ENCODE measurements around the gene LRTM2.

Gene LRTM2

GRCh38 chr12:1833596-1834028 is 13.2 kb downstream of the LRTM2 start:
- H3K27me3 ChIP-seq (ENCODE audit: insufficient read depth, poor library complexity, severe bottlenecking): no peaks in the 10 kb centered on the region

GRCh38 chr12:1834186-1834925 is 14.0 kb downstream of the LRTM2 start:
- Histone ChIP-seq H3K27me3 (ENCODE audit: insufficient read depth, poor library complexity, severe bottlenecking) (no peaks in the 10 kb centered on the region), H3K27ac (replicated peaks) (no peak overlapping the region), H3K4me3 (replicated peaks; ENCODE audit: insufficient read depth, low read length) (no peak overlapping the region)
- no peak for DNase-seq (ENCODE audit: low read depth in 1 of 2, low spot score in 1 of 2)
- TF ChIP-seq POLR2AphosphoS5 (IDR thresholded peaks at IDR 0.05; ENCODE audit: low read depth): no peak
- no peak for TF ChIP-seq CTCF (IDR thresholded peaks at IDR 0.05; ENCODE audit: insufficient read depth, low read length)
- TF ChIP-seq GABPA (IDR thresholded peaks at IDR 0.05; ENCODE audit: low read depth): no peak
- no peak for TF ChIP-seq REST (IDR thresholded peaks at IDR 0.05; ENCODE audit: insufficient replicate concordance, low read depth)
- TF ChIP-seq SPI1 (IDR thresholded peaks at IDR 0.05; ENCODE audit: borderline replicate concordance, low read depth): no peak

More at GRCh38 chr12:1833596-1834028, 13.2 kb downstream of the LRTM2 start:
- Histone ChIP-seq H3K4me3 (replicated peaks; ENCODE audit: insufficient read depth, low read length) (no peak overlapping the region), H3K27ac (replicated peaks) (no peak overlapping the region)
- TF ChIP-seq SPI1 (IDR thresholded peaks at IDR 0.05; ENCODE audit: borderline replicate concordance, low read depth) (no peak), GABPA (IDR thresholded peaks at IDR 0.05; ENCODE audit: low read depth) (no peak), POLR2AphosphoS5 (IDR thresholded peaks at IDR 0.05; ENCODE audit: low read depth) (no peak), CTCF (IDR thresholded peaks at IDR 0.05; ENCODE audit: insufficient read depth, low read length) (no peak), REST (IDR thresholded peaks at IDR 0.05; ENCODE audit: insufficient replicate concordance, low read depth) (no peak)
- no peak for DNase-seq (ENCODE audit: low read depth in 1 of 2, low spot score in 1 of 2)

GRCh38 chr12:1835211-1836131 is 15.1 kb downstream of the LRTM2 start:
- Histone ChIP-seq H3K27me3 (ENCODE audit: insufficient read depth, poor library complexity, severe bottlenecking) (no peaks in the 10 kb centered on the region), H3K4me3 (replicated peaks; ENCODE audit: insufficient read depth, low read length) (no peak overlapping the region), H3K27ac (replicated peaks) (no peak overlapping the region)
- no peak for DNase-seq (ENCODE audit: low read depth in 1 of 2, low spot score in 1 of 2)
- TF ChIP-seq REST (IDR thresholded peaks at IDR 0.05; ENCODE audit: insufficient replicate concordance, low read depth) (no peak), POLR2AphosphoS5 (IDR thresholded peaks at IDR 0.05; ENCODE audit: low read depth) (no peak), SPI1 (IDR thresholded peaks at IDR 0.05; ENCODE audit: borderline replicate concordance, low read depth) (no peak), CTCF (IDR thresholded peaks at IDR 0.05; ENCODE audit: insufficient read depth, low read length) (no peak), GABPA (IDR thresholded peaks at IDR 0.05; ENCODE audit: low read depth) (no peak)

Data from HL-60 (cell line).